Keratinocyte (primary cell): ENCODE measurements around the gene TSBP1.

Experiments
- EZH2 ChIP-seq: IDR thresholded peaks from one replicate; pipeline ENCODE4 v1.6.1; 2012; ENCODE audit warnings: inconsistent platforms, mild to moderate bottlenecking, low read length, moderate library complexity
- TF ChIP-seq, protein P1 (sequence below), 3 experiments: IDR thresholded peaks in 1 of 3; conservative IDR thresholded peaks in 1 of 3; optimal IDR thresholded peaks in 1 of 3; 2 replicates in 2 of 3; 3 replicates in 1 of 3; pipeline versions ENCODE3 to v1.5.1; 2011; ENCODE audit warnings: low read length in 3 of 3, mild to moderate bottlenecking in 3 of 3, moderate library complexity in 2 of 3, control low read depth in 1 of 3, inconsistent platforms in 1 of 3; ENCODE audit not compliant: insufficient read depth in 2 of 3; ENCODE audit errors: extremely low read depth in 1 of 3

DNA sequence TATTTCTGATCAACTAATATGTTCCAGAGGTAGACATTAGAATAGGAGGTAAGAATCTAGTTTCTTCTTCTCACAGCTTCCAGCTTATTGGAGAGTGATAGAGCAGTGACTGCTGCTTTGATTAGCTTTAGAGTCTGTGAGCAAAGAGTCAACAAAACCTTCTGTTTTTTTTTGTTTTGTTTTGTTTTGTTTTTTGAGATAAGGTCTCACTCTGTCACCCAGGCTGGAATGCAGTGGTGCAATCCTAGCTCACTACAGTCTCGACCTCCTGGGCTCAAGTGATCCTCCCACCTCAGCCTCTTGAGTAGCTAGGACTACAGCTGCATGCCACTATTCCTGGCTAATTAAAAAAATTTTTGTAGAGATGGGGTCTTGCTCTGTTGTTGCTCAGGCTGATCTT, 39.3 kb downstream of the TSBP1 start:
- TF ChIP-seq, protein P1, sequence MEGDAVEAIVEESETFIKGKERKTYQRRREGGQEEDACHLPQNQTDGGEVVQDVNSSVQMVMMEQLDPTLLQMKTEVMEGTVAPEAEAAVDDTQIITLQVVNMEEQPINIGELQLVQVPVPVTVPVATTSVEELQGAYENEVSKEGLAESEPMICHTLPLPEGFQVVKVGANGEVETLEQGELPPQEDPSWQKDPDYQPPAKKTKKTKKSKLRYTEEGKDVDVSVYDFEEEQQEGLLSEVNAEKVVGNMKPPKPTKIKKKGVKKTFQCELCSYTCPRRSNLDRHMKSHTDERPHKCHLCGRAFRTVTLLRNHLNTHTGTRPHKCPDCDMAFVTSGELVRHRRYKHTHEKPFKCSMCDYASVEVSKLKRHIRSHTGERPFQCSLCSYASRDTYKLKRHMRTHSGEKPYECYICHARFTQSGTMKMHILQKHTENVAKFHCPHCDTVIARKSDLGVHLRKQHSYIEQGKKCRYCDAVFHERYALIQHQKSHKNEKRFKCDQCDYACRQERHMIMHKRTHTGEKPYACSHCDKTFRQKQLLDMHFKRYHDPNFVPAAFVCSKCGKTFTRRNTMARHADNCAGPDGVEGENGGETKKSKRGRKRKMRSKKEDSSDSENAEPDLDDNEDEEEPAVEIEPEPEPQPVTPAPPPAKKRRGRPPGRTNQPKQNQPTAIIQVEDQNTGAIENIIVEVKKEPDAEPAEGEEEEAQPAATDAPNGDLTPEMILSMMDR (optimal IDR thresholded peaks at IDR 0.05 in 1 of 3, IDR thresholded peaks at IDR 0.05 in 1 of 3, conservative IDR thresholded peaks at IDR 0.05 in 1 of 3; ENCODE audit: extremely low read depth in 1 of 3, insufficient read depth in 2 of 3, low read length in 3 of 3), result no peak
- TF ChIP-seq EZH2, result no peak
